ENCODE results near the gene RBMS2. TPM values are rescaled to one million over a fixed set of nuclear protein-coding genes. Genes with fewer than 3 reads are reported as not detected.
A peak's percentile ranks its signal among the peaks of the same experiment; 100 is the strongest.

Gene RBMS2
- total RNA-seq, 1 experiment from 2014 or later = 18.2 TPM

DNA sequence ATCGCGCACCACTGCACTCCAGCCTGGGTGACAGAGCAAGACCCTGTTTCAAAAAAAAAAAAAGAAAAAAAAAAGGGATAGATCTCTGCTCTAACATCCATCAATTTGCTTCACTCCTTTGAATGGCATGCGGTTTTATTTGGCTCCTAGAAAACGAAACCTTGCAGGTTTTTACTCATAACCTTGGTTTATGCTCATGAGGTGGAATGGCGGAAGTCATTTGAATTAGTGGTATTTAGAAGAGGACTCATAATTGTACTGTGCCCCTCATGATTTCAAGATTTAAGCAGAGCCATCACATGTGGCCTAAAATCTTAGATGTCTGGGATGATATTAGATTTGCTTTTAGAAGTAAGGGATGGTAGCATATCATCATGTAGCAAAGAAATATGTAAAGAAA lies 29.4 kb downstream of the RBMS2 start:
- H3K4me3 ChIP-seq (ENCODE audit: low read depth in 2 of 2, low read length in 2 of 2) = no peak overlapping the region
- CTCF ChIA-PET = no interaction called here
- ATAC-seq = no peak
- BruUV-seq (replicated peaks) = no TSS peak
- in situ Hi-C loops (cut with HindIII; ENCODE audit: low pct_unique_long_range_greater_than_20kb, low sequenced_read_pairs) = no loop called here
- intact Hi-C loops (cut with micrococcal nuclease; ENCODE audit: unreplicated experiment) = no loop called here
- no peaks in the 10 kb centered on the region for H3K27me3 ChIP-seq (ENCODE audit: control insufficient read depth, insufficient read depth, low read length)
- TF ChIP-seq REST (IDR thresholded peaks at IDR 0.05; ENCODE audit: insufficient read depth in 1 of 2, low read depth in 2 of 2, low read length in 1 of 2) (no peak), TCF7L2 (IDR thresholded peaks at IDR 0.05; ENCODE audit: low read depth, low read length) (no peak), POLR2AphosphoS5 (IDR thresholded peaks at IDR 0.05; ENCODE audit: low read depth, low read length) (no peak), SIN3A (IDR thresholded peaks at IDR 0.05; ENCODE audit: borderline replicate concordance, insufficient read depth, low read depth, low read length) (no peak)
- TF ChIP-seq, protein P1, sequence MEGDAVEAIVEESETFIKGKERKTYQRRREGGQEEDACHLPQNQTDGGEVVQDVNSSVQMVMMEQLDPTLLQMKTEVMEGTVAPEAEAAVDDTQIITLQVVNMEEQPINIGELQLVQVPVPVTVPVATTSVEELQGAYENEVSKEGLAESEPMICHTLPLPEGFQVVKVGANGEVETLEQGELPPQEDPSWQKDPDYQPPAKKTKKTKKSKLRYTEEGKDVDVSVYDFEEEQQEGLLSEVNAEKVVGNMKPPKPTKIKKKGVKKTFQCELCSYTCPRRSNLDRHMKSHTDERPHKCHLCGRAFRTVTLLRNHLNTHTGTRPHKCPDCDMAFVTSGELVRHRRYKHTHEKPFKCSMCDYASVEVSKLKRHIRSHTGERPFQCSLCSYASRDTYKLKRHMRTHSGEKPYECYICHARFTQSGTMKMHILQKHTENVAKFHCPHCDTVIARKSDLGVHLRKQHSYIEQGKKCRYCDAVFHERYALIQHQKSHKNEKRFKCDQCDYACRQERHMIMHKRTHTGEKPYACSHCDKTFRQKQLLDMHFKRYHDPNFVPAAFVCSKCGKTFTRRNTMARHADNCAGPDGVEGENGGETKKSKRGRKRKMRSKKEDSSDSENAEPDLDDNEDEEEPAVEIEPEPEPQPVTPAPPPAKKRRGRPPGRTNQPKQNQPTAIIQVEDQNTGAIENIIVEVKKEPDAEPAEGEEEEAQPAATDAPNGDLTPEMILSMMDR (IDR thresholded peaks at IDR 0.05) = no peak
- no peaks in the 10 kb centered on the region for H3K4me1 ChIP-seq (ENCODE audit: control insufficient read depth, insufficient read depth, low read length)
- H3K9me3 ChIP-seq (ENCODE audit: control insufficient read depth, insufficient read depth, low read depth, low read length) = no peaks in the 10 kb centered on the region
- no peaks in the 10 kb centered on the region for H3K36me3 ChIP-seq (ENCODE audit: control insufficient read depth, insufficient read depth, low read length)
- POLR2A ChIA-PET = no interaction called here
- no peak for DNase-seq (ENCODE audit: low read depth, low spot score)
- H3K27ac ChIP-seq (ENCODE audit: low read length) = no peak overlapping the region

DNA sequence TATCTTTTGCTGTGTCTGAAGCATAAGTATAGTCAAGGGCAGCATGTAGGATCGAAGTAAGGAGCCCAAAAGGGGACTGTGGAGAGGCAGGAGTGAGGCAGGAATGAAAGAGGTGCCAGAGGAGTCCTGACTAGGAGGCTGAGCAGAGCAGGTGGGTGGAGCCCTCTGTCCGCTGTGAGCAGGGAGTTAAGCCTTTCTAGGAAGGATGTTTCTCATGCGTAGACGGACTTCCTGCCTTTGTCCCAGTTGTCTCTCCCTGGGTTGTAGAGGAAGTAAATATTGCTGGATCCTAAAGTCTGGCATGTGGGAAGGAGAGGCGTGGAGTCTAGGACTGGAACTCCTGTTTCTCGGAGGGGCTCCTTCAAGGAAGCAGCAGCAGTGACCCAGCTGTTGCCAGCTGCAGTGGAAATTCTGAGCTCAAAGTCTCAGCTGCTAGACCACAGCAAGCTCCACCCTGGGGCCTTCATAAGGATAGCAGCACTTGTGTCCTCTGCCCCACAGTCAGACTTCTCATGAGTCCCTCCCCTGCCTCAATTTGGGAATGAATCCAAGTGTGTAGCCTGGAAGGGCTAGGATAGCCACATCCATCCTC lies 44.0 kb downstream of the RBMS2 start:
- no peaks in the 10 kb centered on the region for H3K4me1 ChIP-seq (ENCODE audit: control insufficient read depth, insufficient read depth, low read length)
- no peaks in the 10 kb centered on the region for H3K36me3 ChIP-seq (ENCODE audit: control insufficient read depth, insufficient read depth, low read length)
- no peaks in the 10 kb centered on the region for H3K27me3 ChIP-seq (ENCODE audit: control insufficient read depth, insufficient read depth, low read length)
- ChIA-PET POLR2A (no interaction called here), CTCF (no interaction called here)
- BruUV-seq (replicated peaks) = no TSS peak
- ATAC-seq (peak; percentile 76), DNase-seq (ENCODE audit: low read depth, low spot score) (no peak)
- intact Hi-C loops (cut with micrococcal nuclease; ENCODE audit: unreplicated experiment) = no loop called here
- no peaks in the 10 kb centered on the region for H3K9me3 ChIP-seq (ENCODE audit: control insufficient read depth, insufficient read depth, low read depth, low read length)
- in situ Hi-C loops (cut with HindIII; ENCODE audit: low pct_unique_long_range_greater_than_20kb, low sequenced_read_pairs) = no loop called here
- no peak overlapping the region for H3K4me3 ChIP-seq (ENCODE audit: low read depth in 2 of 2, low read length in 2 of 2)
- no peak overlapping the region for H3K27ac ChIP-seq (ENCODE audit: low read length)
- TF ChIP-seq SIN3A (IDR thresholded peaks at IDR 0.05; ENCODE audit: borderline replicate concordance, insufficient read depth, low read depth, low read length) (no peak), TCF7L2 (IDR thresholded peaks at IDR 0.05; ENCODE audit: low read depth, low read length) (no peak), POLR2AphosphoS5 (IDR thresholded peaks at IDR 0.05; ENCODE audit: low read depth, low read length) (no peak), REST (IDR thresholded peaks at IDR 0.05; ENCODE audit: insufficient read depth in 1 of 2, low read depth in 2 of 2, low read length in 1 of 2) (no peak)
- TF ChIP-seq, protein P1 (IDR thresholded peaks at IDR 0.05) = no peak

Measured in Panc1 (cell line).